ENCODE data around the gene BIVM.

DNA sequence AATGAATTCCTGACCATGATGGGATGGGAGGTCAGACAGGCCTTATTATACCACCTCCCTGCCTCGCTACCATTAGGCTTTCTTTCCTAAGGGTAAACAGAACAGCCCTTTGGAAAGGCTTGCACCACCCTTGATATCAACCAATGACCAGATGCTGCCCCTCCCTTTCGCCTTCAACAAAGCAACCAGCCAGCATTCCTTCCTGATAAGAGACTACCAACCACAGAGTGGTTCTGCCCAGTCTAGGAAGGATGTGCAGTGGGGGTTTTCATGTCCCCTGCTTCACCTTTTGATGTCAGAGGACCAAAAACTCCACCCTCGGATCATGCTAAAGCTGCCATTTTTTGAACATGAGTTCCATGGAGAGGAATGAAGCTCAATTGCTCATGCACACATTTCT, 47.0 kb upstream of the BIVM start:
- TF ChIP-seq, protein P1, sequence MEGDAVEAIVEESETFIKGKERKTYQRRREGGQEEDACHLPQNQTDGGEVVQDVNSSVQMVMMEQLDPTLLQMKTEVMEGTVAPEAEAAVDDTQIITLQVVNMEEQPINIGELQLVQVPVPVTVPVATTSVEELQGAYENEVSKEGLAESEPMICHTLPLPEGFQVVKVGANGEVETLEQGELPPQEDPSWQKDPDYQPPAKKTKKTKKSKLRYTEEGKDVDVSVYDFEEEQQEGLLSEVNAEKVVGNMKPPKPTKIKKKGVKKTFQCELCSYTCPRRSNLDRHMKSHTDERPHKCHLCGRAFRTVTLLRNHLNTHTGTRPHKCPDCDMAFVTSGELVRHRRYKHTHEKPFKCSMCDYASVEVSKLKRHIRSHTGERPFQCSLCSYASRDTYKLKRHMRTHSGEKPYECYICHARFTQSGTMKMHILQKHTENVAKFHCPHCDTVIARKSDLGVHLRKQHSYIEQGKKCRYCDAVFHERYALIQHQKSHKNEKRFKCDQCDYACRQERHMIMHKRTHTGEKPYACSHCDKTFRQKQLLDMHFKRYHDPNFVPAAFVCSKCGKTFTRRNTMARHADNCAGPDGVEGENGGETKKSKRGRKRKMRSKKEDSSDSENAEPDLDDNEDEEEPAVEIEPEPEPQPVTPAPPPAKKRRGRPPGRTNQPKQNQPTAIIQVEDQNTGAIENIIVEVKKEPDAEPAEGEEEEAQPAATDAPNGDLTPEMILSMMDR (conservative IDR thresholded peaks at IDR 0.05), result no peak
- TF ChIP-seq EZH2 (IDR thresholded peaks at IDR 0.05; ENCODE audit: low read depth), result no peak
